GM21619 (cell line): ENCODE data around the gene PCAT7.
A peak's percentile ranks its signal among the peaks of the same experiment; 100 is the strongest.

Experiments
- ATAC-seq: cut with Tn5 transposase; IDR thresholded peaks from one replicate; pipeline ENCODE4 v1.9.1; 2021; ENCODE audit not compliant: unreplicated experiment

PCAT7 gene

DNA sequence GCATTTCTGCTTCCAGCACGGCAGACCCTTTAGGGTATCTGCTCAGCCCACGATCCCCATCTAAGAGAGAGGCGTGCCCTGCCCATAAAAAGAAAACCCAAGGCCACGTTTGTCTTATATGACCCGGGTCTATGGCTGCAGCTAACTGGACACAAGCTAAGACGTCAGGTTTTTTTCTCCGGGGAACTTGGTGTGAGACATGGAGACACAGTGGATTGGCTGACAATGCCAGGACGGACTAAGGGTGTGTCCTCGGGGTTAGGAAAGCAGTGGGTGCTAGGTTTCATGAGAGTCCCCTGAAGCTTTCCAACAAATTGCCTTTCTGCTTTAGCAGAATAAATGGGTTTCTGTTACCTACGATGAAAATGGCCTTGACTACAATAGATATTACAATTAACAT lies 45.8 kb downstream of the PCAT7 start:
- ATAC-seq, result no peak

DNA sequence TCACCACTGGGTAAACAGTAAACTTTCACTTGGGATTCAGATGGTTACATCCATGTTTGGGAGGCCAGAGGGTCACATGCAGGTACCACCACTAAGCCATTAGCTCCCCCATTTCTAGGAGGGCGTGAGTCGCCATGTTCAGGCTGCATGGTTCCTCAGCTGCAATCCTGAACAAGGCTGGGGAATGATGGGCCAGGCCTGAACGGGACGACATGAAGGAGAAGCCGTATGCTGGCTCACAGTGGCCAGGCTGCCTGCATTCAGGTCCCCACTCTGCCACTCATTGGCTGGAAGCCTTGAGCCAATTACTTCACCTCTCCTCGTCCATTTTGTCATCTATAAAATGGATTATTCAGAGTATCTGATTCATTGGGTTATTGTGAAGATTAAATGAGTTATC lies 47.8 kb downstream of the PCAT7 start:
- no peak for ATAC-seq

- ATAC-seq, result peak; percentile 73
Measured at GRCh38 chr9:94603259-94604160, 48.6 kb downstream of the PCAT7 start.

GRCh38 chr9:94606646-94607422 lies 52.0 kb downstream of the PCAT7 start:
- ATAC-seq, result no peak

GRCh38 chr9:94607423-94607691 lies 52.5 kb downstream of the PCAT7 start:
- no peak for ATAC-seq

DNA sequence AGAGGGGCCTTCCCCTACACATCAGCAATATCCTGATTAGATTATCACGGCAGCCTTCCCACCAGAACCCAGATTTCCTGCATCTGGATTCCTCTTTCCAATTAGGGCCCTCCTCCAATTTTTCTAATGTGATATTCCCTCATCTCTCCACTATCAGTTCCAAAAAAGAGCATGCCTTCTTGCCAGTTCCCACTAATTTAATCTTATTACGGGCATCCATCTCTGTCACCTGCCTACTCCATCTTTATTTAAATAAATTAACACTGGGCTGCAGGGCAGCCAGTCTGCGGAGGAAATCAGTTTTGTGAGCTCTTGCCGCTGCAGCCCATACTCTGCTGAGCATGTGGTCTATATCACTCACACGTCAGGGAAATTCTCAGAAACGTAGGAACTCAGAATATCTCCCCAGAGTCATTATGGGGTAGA lies 55.3 kb downstream of the PCAT7 start:
- no peak for ATAC-seq

DNA sequence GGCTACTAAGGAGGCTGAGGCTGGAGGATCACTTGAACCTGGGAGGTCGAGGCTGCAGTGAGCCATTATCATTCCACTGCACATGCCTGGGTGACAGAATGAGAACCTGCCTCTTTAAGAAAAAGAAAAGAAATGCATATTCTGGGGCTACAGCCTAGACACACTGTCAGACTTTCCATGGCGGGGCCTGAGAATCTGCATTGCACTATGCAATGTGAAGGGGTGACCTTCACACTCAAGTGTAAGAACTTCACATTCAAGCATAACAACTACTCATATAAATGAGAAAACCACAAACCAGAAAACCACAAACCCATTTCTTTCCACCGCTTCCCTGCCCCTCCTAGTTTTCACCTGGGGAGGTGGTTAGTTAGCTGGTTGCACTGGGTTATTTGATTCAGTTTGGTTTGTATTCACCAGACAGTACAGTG lies 56.8 kb downstream of the PCAT7 start:
- ATAC-seq, result no peak

DNA sequence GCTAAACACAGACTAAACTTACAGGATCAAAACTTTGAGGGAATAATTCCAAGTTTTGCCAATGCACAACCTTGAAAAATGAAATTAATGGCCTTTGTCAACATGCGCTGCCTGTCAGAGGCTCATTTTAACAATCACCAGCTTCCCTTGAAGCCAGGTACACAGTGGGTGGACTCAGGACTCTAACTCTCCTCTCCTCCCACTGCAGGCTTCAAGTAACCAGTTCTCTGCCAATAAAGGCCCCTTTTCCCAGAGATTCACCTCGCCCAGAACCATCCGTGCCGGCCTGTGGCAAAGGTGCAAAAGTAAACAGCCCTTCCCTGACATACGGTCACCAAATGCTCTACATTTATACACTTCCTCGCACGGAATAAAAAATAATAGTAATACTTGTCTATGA lies 57.2 kb downstream of the PCAT7 start:
- ATAC-seq, result no peak

DNA sequence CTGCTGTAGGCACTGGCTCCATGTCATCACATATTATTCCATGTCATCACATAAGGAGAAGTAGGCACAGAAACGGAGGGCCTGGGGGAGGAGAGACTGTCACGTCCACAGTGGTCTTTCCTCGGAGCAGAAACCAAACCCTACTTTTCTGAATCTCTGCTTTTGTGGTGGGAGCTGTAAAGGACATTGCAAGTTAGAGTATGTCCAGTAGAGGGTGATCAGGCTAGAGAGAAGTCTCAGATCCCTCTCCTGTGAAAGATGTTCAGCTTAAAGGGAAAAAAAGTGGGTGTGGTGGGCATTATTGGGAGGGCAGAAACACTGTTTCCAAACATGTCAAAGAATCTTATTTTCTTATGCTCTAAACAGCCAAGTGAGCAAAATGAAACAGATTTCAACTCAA lies 58.1 kb downstream of the PCAT7 start:
- ATAC-seq, result no peak

DNA sequence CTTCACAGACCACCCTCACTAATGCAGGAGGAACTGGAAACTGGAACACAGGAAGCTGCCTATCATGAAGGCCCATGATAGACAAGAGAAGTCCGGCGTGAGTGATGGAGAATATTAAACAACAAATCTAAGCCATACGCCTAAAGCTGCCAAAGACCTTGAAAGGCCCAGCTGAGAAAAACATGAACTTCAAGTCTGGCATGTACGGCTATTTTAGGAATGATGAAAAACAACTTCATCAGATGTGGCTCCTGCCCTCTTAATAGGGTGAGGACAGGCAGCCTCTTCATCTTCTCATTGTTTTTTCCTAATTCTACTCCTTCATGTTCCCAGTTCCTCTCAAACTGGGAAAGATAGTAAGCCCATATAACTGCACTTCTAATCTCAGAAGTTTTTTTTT lies 64.1 kb downstream of the PCAT7 start:
- ATAC-seq, result no peak
